Forelimb muscle (tissue), 1 donor: ENCODE measurements around the gene SHCBP1L. TPM values are rescaled to one million over a fixed set of nuclear protein-coding genes. Genes with fewer than 3 reads are reported as not detected.

Experiments
- polyA plus RNA-seq: library from polyadenylated mRNA; unstranded; fragments of 120-200 nt; gene quantifications from one replicate; pipeline ENCODE4 v1.2.1, GENCODE V29; 2013; ENCODE audit not compliant: insufficient read length

SHCBP1L gene
- polyA plus RNA-seq, 1 donor, result 0.35 TPM

Other genes starting within 250 kb of the SHCBP1L start
- 5.1 TPM for gene NPL, start 163.4 kb downstream of the SHCBP1L start, polyA plus RNA-seq
- gene DHX9, start 113.8 kb downstream of the SHCBP1L start, polyA plus RNA-seq, result 113 TPM
- gene LAMC1, start 70.3 kb upstream of the SHCBP1L start, polyA plus RNA-seq, result 249 TPM
- gene LAMC2, start 233.1 kb upstream of the SHCBP1L start, polyA plus RNA-seq, result 1.5 TPM